DMS53 (cell line): ENCODE measurements around the gene OPN1MW3.
"Not testable (repeated sequence)": the region's sequence is repeated elsewhere in the genome, so short reads cannot be mapped to it uniquely, and the experiment has no call there.

Source experiments
- DNase-seq: peaks from one replicate; lab custom pipeline; 2025; lab: John Stamatoyannopoulos, UW

OPN1MW3 gene

GRCh38 chrX:154296731-154297130 is 39.3 kb downstream of the OPN1MW3 start:
- DNase-seq, result no peak

- peak; percentile 17 for DNase-seq
Measured at GRCh38 chrX:154298312-154298711, 40.9 kb downstream of the OPN1MW3 start.

- DNase-seq, result no peak
Measured at GRCh38 chrX:154300816-154301215, 43.4 kb downstream of the OPN1MW3 start.

GRCh38 chrX:154302998-154303397 is 45.6 kb downstream of the OPN1MW3 start:
- not testable (repeated sequence) for DNase-seq

DNA sequence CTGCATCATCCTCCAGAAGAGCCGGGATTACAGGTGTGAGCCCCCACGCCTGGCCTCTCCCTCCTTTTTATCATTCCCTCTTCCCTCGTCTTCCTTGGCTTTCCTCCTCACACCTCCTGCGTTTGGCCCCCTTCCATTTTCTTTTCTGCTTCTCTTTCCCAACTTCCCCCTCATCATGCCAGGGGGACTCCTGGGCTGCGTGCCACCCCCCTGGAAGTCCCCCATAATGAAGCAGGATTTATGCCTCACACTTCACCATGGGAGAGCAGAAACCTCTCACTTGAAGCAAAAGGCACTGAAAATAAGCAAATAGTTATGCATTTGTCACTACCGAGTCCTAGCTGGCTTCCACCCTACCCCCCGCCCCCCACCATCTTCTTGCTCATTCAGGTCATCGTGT is 46.1 kb downstream of the OPN1MW3 start:
- DNase-seq, result no peak

DNA sequence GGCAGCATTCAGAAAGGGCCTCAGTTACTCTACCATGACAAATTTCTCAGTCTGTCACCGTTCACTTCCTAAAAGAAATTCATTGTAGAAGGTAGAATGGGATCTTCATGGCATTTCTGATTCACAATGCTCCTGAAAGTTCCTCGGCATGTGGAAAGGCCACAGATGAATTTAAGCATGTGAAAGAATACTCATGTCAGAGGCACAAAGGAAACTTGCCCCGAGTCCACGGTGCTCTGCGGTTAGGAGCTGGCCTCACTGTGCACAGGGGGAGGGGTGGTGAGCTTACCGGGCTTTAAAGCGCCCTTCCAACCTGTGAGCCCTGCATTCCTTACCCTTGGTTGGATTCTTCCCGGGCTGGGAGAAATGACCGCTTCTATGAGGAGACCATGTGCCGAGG is 47.5 kb downstream of the OPN1MW3 start:
- DNase-seq, result no peak

DNA sequence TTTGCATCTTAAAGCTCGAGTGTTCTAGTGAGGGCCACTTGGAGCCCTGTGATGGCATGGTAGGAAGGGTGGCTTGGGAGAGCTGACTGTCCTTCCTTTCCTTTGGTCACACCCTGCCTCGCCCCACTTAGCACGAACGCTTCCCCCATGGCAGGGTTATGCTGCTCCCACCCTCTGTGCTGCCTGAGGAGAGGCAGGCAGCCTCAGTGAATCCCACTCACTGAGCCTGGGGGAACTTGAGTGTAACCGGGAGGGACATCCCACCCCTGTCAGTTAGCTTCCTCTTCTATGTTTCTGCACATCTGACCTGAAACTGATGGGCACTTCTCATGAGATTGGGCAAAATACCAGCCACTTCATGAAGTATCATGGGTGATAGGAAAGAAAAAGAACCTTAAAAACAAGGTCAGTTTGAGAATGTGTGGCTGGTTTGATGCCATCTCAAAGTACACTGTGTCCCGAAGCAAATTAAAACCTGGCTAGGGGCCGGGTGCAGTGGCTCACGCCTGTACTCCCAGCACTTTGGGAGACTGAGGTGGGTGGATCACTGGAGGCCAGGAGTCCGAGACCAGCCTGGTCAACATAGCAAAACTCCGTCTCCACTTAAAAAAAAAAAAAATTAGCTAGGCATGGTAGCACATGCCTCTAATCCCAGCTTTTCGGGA is 48.3 kb downstream of the OPN1MW3 start:
- no peak for DNase-seq

- no peak for DNase-seq
Measured at GRCh38 chrX:154307202-154307601, 49.8 kb downstream of the OPN1MW3 start.

DNA sequence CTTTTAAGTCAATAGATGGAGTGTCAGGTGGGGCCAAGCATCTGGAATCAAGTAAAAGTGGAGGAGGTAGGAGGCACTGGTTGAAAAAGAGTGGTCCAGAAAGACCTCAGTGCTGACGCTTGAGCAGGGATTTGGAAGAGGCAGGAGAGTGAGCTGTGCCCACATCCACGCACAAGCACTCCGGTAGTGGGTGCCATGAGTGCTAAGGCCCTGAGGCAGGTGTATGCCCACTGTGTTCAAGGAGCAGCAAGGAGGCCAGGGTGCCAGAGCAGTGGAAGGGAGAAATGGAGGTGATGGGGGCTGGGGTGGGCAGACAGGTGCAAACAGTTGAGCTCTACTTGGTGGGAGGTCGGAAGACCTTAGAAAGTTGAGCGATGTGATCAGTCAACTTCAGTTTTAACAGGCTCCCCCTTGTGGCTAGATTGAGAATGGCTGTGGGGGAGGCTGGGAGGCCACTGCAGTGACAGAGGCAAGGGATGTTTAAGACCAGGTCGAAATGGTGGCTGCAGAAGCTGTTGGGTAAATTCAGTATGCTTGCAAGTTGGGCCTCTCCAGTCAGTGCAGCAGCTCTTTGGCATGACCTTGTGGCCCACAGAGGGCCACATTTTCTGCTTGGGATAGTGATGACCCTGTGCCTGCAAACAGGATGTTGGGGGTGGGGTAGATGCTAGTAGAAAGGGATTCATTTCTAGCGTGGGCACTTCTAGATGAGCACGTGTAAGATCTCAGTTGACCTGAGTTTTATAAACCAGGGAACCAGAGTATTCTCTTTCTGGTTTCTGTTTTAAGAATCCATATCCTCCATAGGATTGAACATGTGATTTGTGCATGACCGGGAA is 50.9 kb downstream of the OPN1MW3 start:
- DNase-seq, result peak; percentile 62

- DNase-seq, result no peak
Measured at GRCh38 chrX:154309041-154309775, 51.8 kb downstream of the OPN1MW3 start.

DNA sequence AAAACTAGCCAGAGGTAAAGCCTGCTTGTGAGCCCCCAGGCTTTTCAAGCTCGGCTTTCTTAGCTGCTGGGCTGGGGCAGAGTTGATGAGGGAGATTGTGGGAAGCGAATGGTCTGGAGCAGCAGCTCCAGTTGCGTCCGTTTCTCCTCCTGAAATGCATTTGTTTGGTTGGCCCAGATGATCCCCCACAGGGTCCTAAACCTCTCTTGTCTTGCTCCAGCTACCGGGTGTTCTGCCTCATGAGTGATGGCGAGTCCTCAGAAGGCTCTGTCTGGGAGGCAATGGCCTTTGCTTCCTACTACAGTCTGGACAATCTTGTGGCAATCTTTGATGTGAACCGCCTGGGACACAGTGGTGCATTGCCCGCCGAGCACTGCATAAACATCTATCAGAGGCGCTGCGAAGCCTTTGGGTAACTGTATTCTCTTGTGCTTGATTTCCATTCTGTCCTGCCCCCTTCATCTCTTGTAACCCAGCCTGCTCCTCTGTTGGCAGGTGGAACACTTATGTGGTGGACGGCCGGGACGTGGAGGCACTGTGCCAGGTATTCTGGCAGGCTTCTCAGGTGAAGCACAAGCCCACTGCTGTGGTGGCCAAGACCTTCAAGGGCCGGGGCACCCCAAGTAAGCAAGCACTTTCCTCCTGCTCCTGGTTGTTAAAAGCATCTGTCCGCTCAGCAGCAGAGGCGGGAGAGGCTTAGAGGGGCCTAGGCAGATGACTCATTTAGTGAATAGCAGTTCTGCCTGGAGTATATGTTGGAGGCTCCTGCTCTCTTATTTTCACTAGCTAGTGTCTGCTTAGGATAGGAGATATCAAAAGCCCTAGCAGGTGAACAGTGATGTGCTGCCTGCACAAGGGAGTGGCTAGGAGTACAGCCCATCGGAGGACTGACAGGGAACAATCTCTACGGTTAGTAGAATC is 53.5 kb downstream of the OPN1MW3 start:
- DNase-seq, result no peak

- DNase-seq, result no peak
Measured at GRCh38 chrX:154312116-154312515, 54.7 kb downstream of the OPN1MW3 start.

GRCh38 chrX:154313147-154313546 is 55.8 kb downstream of the OPN1MW3 start:
- no peak for DNase-seq

DNA sequence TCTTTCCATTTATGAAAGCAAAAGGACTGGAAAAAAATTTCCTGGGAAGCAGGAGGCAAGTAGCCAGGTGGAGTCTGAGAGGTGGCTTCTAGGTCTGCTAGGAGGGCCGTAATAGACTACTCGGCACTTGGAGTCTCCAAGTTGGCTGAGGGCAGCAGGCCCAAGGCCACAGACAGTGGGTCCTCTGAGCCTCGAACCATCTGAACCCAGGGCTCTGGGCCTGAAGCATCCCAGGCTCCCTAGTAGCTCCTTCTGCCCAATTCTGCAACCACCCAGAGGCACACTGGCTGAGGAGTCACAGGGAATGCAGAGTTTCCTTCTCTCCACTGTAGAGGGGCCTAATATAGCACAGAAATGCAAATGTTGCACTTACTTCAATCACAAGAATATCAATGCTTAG is 58.0 kb downstream of the OPN1MW3 start:
- no peak for DNase-seq

GRCh38 chrX:154317391-154317995 is 60.1 kb downstream of the OPN1MW3 start:
- peak; percentile 43 for DNase-seq

DNA sequence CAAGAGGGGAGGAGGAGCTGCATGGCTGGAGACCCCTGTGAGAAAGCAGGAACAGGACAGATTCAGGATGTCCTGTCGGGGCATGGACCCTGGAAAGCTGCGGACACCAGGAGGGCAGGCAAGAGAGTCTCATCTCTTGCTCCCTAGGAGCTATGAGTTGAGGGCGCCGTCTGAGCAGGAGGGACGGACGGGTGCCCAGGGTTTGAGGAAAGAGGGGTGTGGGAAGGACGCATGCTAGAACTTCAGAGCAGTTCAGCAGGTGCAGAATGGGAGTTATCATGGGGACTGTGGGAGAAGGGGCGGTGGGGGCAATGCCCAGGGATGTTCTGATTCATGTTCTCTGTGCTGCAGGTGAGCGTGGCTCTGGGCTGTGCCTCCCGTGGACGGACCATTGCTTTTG is 63.0 kb downstream of the OPN1MW3 start:
- DNase-seq, result no peak
